ENCODE results near the gene CNST.

CNST gene

DNA sequence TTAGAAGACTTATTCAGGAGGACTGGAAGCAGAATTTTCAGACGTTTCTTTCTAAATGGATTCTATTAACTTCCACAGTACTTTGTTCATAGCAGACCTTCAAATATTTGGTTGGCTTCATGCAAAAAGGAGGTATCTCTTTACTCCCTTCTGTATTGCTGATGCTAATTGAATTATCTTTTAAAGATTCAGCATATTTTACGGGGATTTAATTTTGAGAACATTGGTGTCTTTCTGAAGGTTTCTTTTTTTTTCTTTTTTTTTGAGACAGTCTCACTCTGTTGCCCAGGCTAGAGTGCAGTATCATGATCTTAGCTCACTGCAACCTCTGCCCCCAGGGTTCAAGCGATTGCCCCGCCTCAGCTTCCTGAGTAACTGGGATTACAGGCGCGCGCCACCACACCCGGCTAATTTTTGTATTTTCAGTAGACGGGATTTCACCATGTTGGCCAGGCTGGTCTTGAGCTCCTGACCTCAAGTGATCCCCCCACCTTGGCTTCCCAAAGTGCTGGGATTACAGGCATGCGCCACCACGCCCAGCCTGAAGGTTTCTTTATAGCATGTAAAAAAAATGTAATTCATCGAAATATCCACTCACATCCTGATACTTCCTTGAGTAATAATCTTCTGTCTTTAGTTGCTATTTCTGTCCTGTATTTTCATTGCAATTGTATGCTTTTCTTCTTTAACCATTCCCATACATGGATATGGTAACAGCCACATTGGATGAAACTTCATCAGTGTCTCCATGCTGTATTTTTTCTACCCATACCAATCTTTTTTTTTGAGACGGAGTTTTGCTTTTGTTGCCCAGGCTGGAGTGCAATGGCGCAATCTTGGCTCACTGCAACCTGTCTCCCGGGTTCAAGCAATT, 14.5 kb downstream of the CNST start:
- TF ChIP-seq POLR2AphosphoS5 (IDR thresholded peaks at IDR 0.05; ENCODE audit: low read depth, low read length), result no peak
- TF ChIP-seq SIN3A (IDR thresholded peaks at IDR 0.05; ENCODE audit: borderline replicate concordance, insufficient read depth, low read length), result no peak

- TF ChIP-seq TAF1 (IDR thresholded peaks at IDR 0.05; ENCODE audit: borderline replicate concordance, insufficient read depth, low read length) (no peak), FOXP2 (optimal IDR thresholded peaks at IDR 0.05; ENCODE audit: borderline replicate concordance, extremely low read depth, extremely low read length, insufficient read depth) (no peak)
These were observed 16.2 kb downstream of the CNST start for GRCh38 chr1:246582301-246583055.

GRCh38 chr1:246583056-246583440, 16.8 kb downstream of the CNST start:
- TF ChIP-seq SIN3A (IDR thresholded peaks at IDR 0.05; ENCODE audit: borderline replicate concordance, insufficient read depth, low read length), result no peak
- TF ChIP-seq FOXP2 (optimal IDR thresholded peaks at IDR 0.05; ENCODE audit: borderline replicate concordance, extremely low read depth, extremely low read length, insufficient read depth), result no peak
- TF ChIP-seq POLR2AphosphoS5 (IDR thresholded peaks at IDR 0.05; ENCODE audit: low read depth, low read length), result no peak
- TF ChIP-seq, protein P1, sequence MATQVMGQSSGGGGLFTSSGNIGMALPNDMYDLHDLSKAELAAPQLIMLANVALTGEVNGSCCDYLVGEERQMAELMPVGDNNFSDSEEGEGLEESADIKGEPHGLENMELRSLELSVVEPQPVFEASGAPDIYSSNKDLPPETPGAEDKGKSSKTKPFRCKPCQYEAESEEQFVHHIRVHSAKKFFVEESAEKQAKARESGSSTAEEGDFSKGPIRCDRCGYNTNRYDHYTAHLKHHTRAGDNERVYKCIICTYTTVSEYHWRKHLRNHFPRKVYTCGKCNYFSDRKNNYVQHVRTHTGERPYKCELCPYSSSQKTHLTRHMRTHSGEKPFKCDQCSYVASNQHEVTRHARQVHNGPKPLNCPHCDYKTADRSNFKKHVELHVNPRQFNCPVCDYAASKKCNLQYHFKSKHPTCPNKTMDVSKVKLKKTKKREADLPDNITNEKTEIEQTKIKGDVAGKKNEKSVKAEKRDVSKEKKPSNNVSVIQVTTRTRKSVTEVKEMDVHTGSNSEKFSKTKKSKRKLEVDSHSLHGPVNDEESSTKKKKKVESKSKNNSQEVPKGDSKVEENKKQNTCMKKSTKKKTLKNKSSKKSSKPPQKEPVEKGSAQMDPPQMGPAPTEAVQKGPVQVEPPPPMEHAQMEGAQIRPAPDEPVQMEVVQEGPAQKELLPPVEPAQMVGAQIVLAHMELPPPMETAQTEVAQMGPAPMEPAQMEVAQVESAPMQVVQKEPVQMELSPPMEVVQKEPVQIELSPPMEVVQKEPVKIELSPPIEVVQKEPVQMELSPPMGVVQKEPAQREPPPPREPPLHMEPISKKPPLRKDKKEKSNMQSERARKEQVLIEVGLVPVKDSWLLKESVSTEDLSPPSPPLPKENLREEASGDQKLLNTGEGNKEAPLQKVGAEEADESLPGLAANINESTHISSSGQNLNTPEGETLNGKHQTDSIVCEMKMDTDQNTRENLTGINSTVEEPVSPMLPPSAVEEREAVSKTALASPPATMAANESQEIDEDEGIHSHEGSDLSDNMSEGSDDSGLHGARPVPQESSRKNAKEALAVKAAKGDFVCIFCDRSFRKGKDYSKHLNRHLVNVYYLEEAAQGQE (IDR thresholded peaks at IDR 0.05; ENCODE audit: insufficient read depth in 1 of 2, low read depth in 2 of 2, low read length in 2 of 2), result no peak

- TF ChIP-seq, protein P1 (IDR thresholded peaks at IDR 0.05; ENCODE audit: insufficient read depth in 1 of 2, low read depth in 2 of 2, low read length in 2 of 2), result no peak
- no peak for TF ChIP-seq POLR2AphosphoS5 (IDR thresholded peaks at IDR 0.05; ENCODE audit: low read depth, low read length)
- TF ChIP-seq TAF1 (IDR thresholded peaks at IDR 0.05; ENCODE audit: borderline replicate concordance, insufficient read depth, low read length), result no peak
- TF ChIP-seq FOXP2 (optimal IDR thresholded peaks at IDR 0.05; ENCODE audit: borderline replicate concordance, extremely low read depth, extremely low read length, insufficient read depth), result no peak
- no peak for TF ChIP-seq SIN3A (IDR thresholded peaks at IDR 0.05; ENCODE audit: borderline replicate concordance, insufficient read depth, low read length)
These were observed 17.4 kb downstream of the CNST start for GRCh38 chr1:246583448-246584185.

DNA sequence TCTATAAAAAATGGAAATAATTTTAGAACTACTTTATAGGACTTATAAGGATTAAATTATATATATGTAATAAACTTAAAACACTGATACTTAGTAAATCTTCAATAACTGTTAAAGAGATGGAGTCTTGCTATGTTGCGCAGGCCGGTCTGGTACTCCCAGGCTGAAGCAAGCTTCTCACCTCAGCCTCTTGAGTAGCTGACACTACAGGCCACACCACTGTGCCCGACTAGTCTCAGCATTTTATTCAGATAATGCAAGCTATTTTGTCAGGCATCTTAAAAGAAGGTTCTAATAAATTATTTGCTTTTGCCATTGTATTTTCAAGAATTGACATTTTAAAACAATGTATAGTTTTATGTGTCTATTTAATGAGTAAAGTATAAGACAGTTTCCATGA, 20.8 kb downstream of the CNST start:
- no peak for TF ChIP-seq TAF1 (IDR thresholded peaks at IDR 0.05; ENCODE audit: borderline replicate concordance, insufficient read depth, low read length)
- TF ChIP-seq SIN3A (IDR thresholded peaks at IDR 0.05; ENCODE audit: borderline replicate concordance, insufficient read depth, low read length), result no peak
- TF ChIP-seq, protein P1 (IDR thresholded peaks at IDR 0.05; ENCODE audit: insufficient read depth in 1 of 2, low read depth in 2 of 2, low read length in 2 of 2), result no peak
- TF ChIP-seq FOXP2 (optimal IDR thresholded peaks at IDR 0.05; ENCODE audit: borderline replicate concordance, extremely low read depth, extremely low read length, insufficient read depth), result no peak
- no peak for TF ChIP-seq POLR2AphosphoS5 (IDR thresholded peaks at IDR 0.05; ENCODE audit: low read depth, low read length)
